Neuronal stem cell (in vitro differentiated cells): Measurements from ENCODE around the gene TRAPPC3.
A peak's percentile ranks its signal among the peaks of the same experiment; 100 is the strongest.

Source experiments
- DNase-seq: peaks from one replicate; pipeline ENCODE4 v3.0.0-alpha.2; 2013; ENCODE audit warnings: low spot score
- H2AFZ ChIP-seq: one replicate; pipeline ENCODE4 v1.6.1; 2013; ENCODE audit warnings: mild to moderate bottlenecking, low read length, inconsistent platforms
- H2AK5ac ChIP-seq: 2 replicates; pipeline ENCODE4 v1.6.1; 2013; ENCODE audit warnings: low read depth, mild to moderate bottlenecking, inconsistent platforms, low read length, moderate library complexity, mixed read lengths
- H2BK120ac ChIP-seq: 2 replicates; pipeline ENCODE4 v1.6.1; 2013; ENCODE audit warnings: low read depth, mild to moderate bottlenecking, inconsistent platforms, low read length, moderate library complexity, mixed read lengths
- H2BK12ac ChIP-seq: one replicate; pipeline ENCODE4 v1.6.1; 2013; ENCODE audit warnings: low read length, inconsistent platforms
- H2BK15ac ChIP-seq: 2 replicates; pipeline ENCODE4 v1.6.1; 2013; ENCODE audit warnings: mild to moderate bottlenecking, low read length, inconsistent platforms, mixed read lengths
- H2BK5ac ChIP-seq: one replicate; pipeline ENCODE4 v1.6.1; 2013; ENCODE audit warnings: inconsistent platforms, mild to moderate bottlenecking, low read length, moderate library complexity
- H3K14ac ChIP-seq: one replicate; pipeline ENCODE4 v1.6.1; 2013; ENCODE audit warnings: low read length, inconsistent platforms
- H3K18ac ChIP-seq: 2 replicates; pipeline ENCODE4 v1.6.1; 2013; ENCODE audit warnings: low read length, inconsistent platforms
- H3K23ac ChIP-seq: 2 replicates; pipeline ENCODE4 v1.6.1; 2013; ENCODE audit warnings: low read depth, mild to moderate bottlenecking, mixed read lengths, low read length, inconsistent platforms; ENCODE audit not compliant: poor library complexity
- H3K27ac ChIP-seq: replicated peaks from 3 replicates; pipeline ENCODE4 v1.5.1; 2013; ENCODE audit warnings: low read length, inconsistent platforms
- H3K27me3 ChIP-seq, 3 experiments: 2 replicates each; pipeline ENCODE4 v1.6.1; 2013; ENCODE audit warnings: low read length in 3 of 3, mild to moderate bottlenecking in 2 of 3, inconsistent platforms in 1 of 3, low read depth in 1 of 3, mixed read lengths in 1 of 3, moderate library complexity in 1 of 3; ENCODE audit not compliant: control insufficient read depth in 3 of 3, insufficient read depth in 3 of 3
- H3K36me3 ChIP-seq, 2 donors: replicated peaks in 1 of 2; 2 replicates each; pipeline ENCODE4 v1.6.1; 2013; ENCODE audit warnings: low read length in 2 of 2; ENCODE audit not compliant: control insufficient read depth in 2 of 2, insufficient read depth in 2 of 2
- H3K4ac ChIP-seq: 2 replicates; pipeline ENCODE4 v1.6.1; 2013; ENCODE audit warnings: inconsistent platforms, mild to moderate bottlenecking, low read length, moderate library complexity
- H3K4me1 ChIP-seq, 2 donors: 1 replicate in 1 of 2; 2 replicates in 1 of 2; pipeline ENCODE4 v1.6.1; 2013; ENCODE audit warnings: low read length in 2 of 2, low read depth in 1 of 2; ENCODE audit not compliant: control insufficient read depth in 2 of 2, insufficient read depth in 1 of 2
- H3K4me2 ChIP-seq: one replicate; pipeline ENCODE4 v1.6.1; 2013; ENCODE audit warnings: mild to moderate bottlenecking, low read length, inconsistent platforms; ENCODE audit not compliant: insufficient read depth, poor library complexity, severe bottlenecking
- H3K4me3 ChIP-seq, 2 donors: 2 replicates each; pipeline ENCODE4 v1.5.1; 2013; ENCODE audit warnings: low read length in 2 of 2, mild to moderate bottlenecking in 2 of 2, inconsistent platforms in 1 of 2, moderate library complexity in 1 of 2
- H3K79me1 ChIP-seq: one replicate; pipeline ENCODE4 v1.6.1; 2013; ENCODE audit warnings: low read depth, mild to moderate bottlenecking, inconsistent platforms, low read length, moderate library complexity
- H3K9ac ChIP-seq: one replicate; pipeline ENCODE4 v1.6.1; 2013; ENCODE audit warnings: mild to moderate bottlenecking, low read depth, low read length, inconsistent platforms; ENCODE audit not compliant: poor library complexity
- H3K9me3 ChIP-seq, 2 donors: replicated peaks in 1 of 2; 2 replicates each; pipeline versions ENCODE3 to v1.6.1; 2013; ENCODE audit warnings: low read length in 2 of 2, mild to moderate bottlenecking in 2 of 2, inconsistent platforms in 1 of 2, low read depth in 1 of 2, mixed read lengths in 1 of 2, moderate library complexity in 1 of 2; ENCODE audit not compliant: control insufficient read depth in 2 of 2, insufficient read depth in 1 of 2
- H4K8ac ChIP-seq: one replicate; pipeline ENCODE4 v1.6.1; 2013; ENCODE audit warnings: low read depth, mild to moderate bottlenecking, inconsistent platforms, low read length, moderate library complexity
- H4K91ac ChIP-seq: one replicate; pipeline ENCODE4 v1.6.1; 2013; ENCODE audit warnings: low read length, low read depth, mild to moderate bottlenecking, inconsistent platforms; ENCODE audit not compliant: poor library complexity
- WGBS, 2 donors: extraction: QIAGEN DNeasy Blood & Tissue Kit; methylation state at CpG; one replicate each; pipeline ENCODE4 v1.1.7; 2013; ENCODE audit warnings: missing lambda C conversion rate in 2 of 2, mixed read lengths in 1 of 2; ENCODE audit not compliant: insufficient read length in 2 of 2, insufficient replicate concordance in 1 of 2; ENCODE audit errors: extremely low coverage in 2 of 2; 5-methylcytosine and 5-hydroxymethylcytosine counted together

Gene TRAPPC3

GRCh38 chr1:36168514-36168913 lies 19.2 kb upstream of the TRAPPC3 start:
- H2BK5ac ChIP-seq = no peak overlapping the region
- H2AK5ac ChIP-seq = no peak overlapping the region
- no peak overlapping the region for H3K27ac ChIP-seq
- DNase-seq = no peak
- no peaks in the 10 kb centered on the region for H3K4me1 ChIP-seq
- H3K79me1 ChIP-seq = peaks cover 10% of the 10 kb centered on the region
- no peak overlapping the region for H3K4ac ChIP-seq
- no peaks in the 10 kb centered on the region for H3K27me3 ChIP-seq
- no peak overlapping the region for H3K14ac ChIP-seq
- no peak overlapping the region for H2AFZ ChIP-seq
- peaks cover 38 to 91% of the 10 kb centered on the region in 2 donors for H3K36me3 ChIP-seq
- no peak overlapping the region for H3K4me3 ChIP-seq
- WGBS, 2 donors = no CpG with 5 or more reads among the region's 3 CpGs
- H3K18ac ChIP-seq = no peak overlapping the region
- H2BK120ac ChIP-seq = no peak overlapping the region
- H2BK12ac ChIP-seq = no peak overlapping the region
- no peak overlapping the region for H3K23ac ChIP-seq
- no peak overlapping the region for H4K8ac ChIP-seq
- H2BK15ac ChIP-seq = no peak overlapping the region
- no peak overlapping the region for H3K4me2 ChIP-seq
- no peak overlapping the region for H4K91ac ChIP-seq
- no peak overlapping the region for H3K9ac ChIP-seq
- no peaks in the 10 kb centered on the region for H3K9me3 ChIP-seq

- Histone ChIP-seq H3K79me1 (peaks cover 10% of the 10 kb centered on the region), H3K4me2 (no peak overlapping the region), H3K23ac (no peak overlapping the region), H2BK12ac (no peak overlapping the region), H3K4me1 (peaks cover 0 to under 1% of the 10 kb centered on the region in 2 donors), H2BK5ac (no peak overlapping the region), H3K18ac (no peak overlapping the region), H3K27ac (no peak overlapping the region), H2BK15ac (no peak overlapping the region), H3K9me3 (no peaks in the 10 kb centered on the region), H3K4me3 (no peak overlapping the region), H4K91ac (no peak overlapping the region), H4K8ac (no peak overlapping the region), H2AFZ (no peak overlapping the region), H3K36me3 (peaks cover 25 to 91% of the 10 kb centered on the region in 2 donors), H3K27me3 (no peaks in the 10 kb centered on the region), H2BK120ac (no peak overlapping the region), H2AK5ac (no peak overlapping the region), H3K14ac (no peak overlapping the region), H3K4ac (no peak overlapping the region), H3K9ac (no peak overlapping the region)
- no CpG with 5 or more reads among the region's 15 CpGs for WGBS, 2 donors
- no peak for DNase-seq
These were observed 17.9 kb upstream of the TRAPPC3 start for GRCh38 chr1:36166938-36167905.

DNA sequence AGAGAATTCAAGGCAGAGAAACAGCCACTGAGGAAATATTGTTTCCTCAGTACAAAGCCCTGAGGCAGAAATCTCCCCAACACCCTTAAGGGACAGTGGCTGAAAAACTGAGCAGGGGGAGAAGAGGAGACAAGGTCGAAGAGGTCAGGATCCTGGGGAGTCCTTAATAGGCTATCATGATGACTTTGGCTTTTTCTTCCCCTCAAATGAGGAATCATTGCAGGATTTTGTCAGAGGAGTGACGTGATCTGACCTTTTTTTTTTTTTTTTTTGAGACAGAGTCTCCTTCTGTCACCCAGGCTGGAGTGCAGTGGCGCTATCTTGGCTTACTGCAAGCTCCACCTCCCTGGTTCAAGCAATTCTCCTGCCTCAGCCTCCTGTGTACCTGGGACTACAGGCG lies 16.9 kb upstream of the TRAPPC3 start:
- H3K4me2 ChIP-seq = no peak overlapping the region
- H3K4me1 ChIP-seq = peaks cover 10 to 11% of the 10 kb centered on the region in 2 donors
- peak overlapping the region; percentile 13 for H3K27ac ChIP-seq
- H4K91ac ChIP-seq = no peak overlapping the region
- no peak overlapping the region for H2AFZ ChIP-seq
- no peak overlapping the region for H2BK12ac ChIP-seq
- no peak overlapping the region for H3K14ac ChIP-seq
- no peak overlapping the region for H3K18ac ChIP-seq
- H3K79me1 ChIP-seq = peaks cover 17% of the 10 kb centered on the region
- no peak for DNase-seq
- H2BK15ac ChIP-seq = no peak overlapping the region
- no CpG with 5 or more reads among the region's 4 CpGs for WGBS, 2 donors
- H4K8ac ChIP-seq = no peak overlapping the region
- peaks cover 24 to 91% of the 10 kb centered on the region in 2 donors for H3K36me3 ChIP-seq
- no peaks in the 10 kb centered on the region for H3K27me3 ChIP-seq
- no peak overlapping the region for H2BK120ac ChIP-seq
- H2BK5ac ChIP-seq = no peak overlapping the region
- H2AK5ac ChIP-seq = no peak overlapping the region
- H3K9me3 ChIP-seq = no peaks in the 10 kb centered on the region
- no peak overlapping the region for H3K9ac ChIP-seq
- no peak overlapping the region for H3K23ac ChIP-seq
- H3K4ac ChIP-seq = no peak overlapping the region
- no peak overlapping the region for H3K4me3 ChIP-seq

GRCh38 chr1:36165145-36165544 lies 15.9 kb upstream of the TRAPPC3 start:
- Histone ChIP-seq H3K4ac (no peak overlapping the region), H3K9ac (no peak overlapping the region), H3K4me2 (no peak overlapping the region), H2AK5ac (no peak overlapping the region), H3K27me3 (no peaks in the 10 kb centered on the region), H3K23ac (no peak overlapping the region), H3K4me3 (no peak overlapping the region), H3K9me3 (no peaks in the 10 kb centered on the region), H3K18ac (no peak overlapping the region), H3K36me3 (peaks cover 18 to 84% of the 10 kb centered on the region in 2 donors), H3K4me1 (peaks cover 17% of the 10 kb centered on the region in 2 donors), H2BK5ac (no peak overlapping the region), H4K8ac (no peak overlapping the region), H3K79me1 (peaks cover 15% of the 10 kb centered on the region), H3K27ac (no peak overlapping the region), H2AFZ (no peak overlapping the region), H4K91ac (no peak overlapping the region), H2BK120ac (no peak overlapping the region), H2BK12ac (no peak overlapping the region), H2BK15ac (no peak overlapping the region), H3K14ac (no peak overlapping the region)
- WGBS, 2 donors = no CpG with 5 or more reads among the region's 1 CpG
- DNase-seq = no peak
